PFSK-1 (cell line): Measurements from ENCODE around the gene NKAIN2.

Experiments
- FOXP2 ChIP-seq: optimal IDR thresholded peaks from 2 replicates; pipeline ENCODE3; 2011; ENCODE audit warnings: borderline replicate concordance, control low read depth, inconsistent platforms; ENCODE audit not compliant: insufficient read depth; ENCODE audit errors: extremely low read length, extremely low read depth
- POLR2AphosphoS5 ChIP-seq: IDR thresholded peaks from 2 replicates; pipeline ENCODE4 v1.6.1; 2012; ENCODE audit warnings: low read depth, mild to moderate bottlenecking, control low read depth, low read length, moderate library complexity
- REST ChIP-seq, 2 experiments: IDR thresholded peaks; 2 replicates each; pipeline versions ENCODE4 v1.6.1 to v1.8.0; 2011 to 2012; ENCODE audit warnings: low read depth in 2 of 2, low read length in 2 of 2, control low read depth in 1 of 2, inconsistent platforms in 1 of 2, mild to moderate bottlenecking in 1 of 2, moderate library complexity in 1 of 2; ENCODE audit not compliant: insufficient read depth in 1 of 2
- SIN3A ChIP-seq: IDR thresholded peaks from 2 replicates; pipeline ENCODE4 v1.6.1; 2012; ENCODE audit warnings: mild to moderate bottlenecking, low read length, moderate library complexity, borderline replicate concordance; ENCODE audit not compliant: insufficient read depth
- TAF1 ChIP-seq: IDR thresholded peaks from 2 replicates; pipeline ENCODE4 v1.6.1; 2012; ENCODE audit warnings: low read length, control low read depth, borderline replicate concordance; ENCODE audit not compliant: insufficient read depth

- TF ChIP-seq REST (IDR thresholded peaks at IDR 0.05; ENCODE audit: insufficient read depth in 1 of 2, low read depth in 2 of 2, low read length in 2 of 2) (no peak), FOXP2 (no peak), TAF1 (no peak), SIN3A (no peak), POLR2AphosphoS5 (no peak)
These were observed 1021.9 kb downstream of the NKAIN2 start for GRCh38 chr6:124825564-124825963.
